Nephron (organoid): ENCODE results near the gene PXT1.

Source experiments
- H3K27ac Mint-ChIP-seq, 3 experiments: 2 replicates each; pipeline ENCODE4 v1.8.0; 2020; ENCODE audit warnings: mixed read lengths in 3 of 3, mild to moderate bottlenecking in 2 of 3, moderate library complexity in 1 of 3
- H3K27me3 Mint-ChIP-seq: 2 replicates; pipeline ENCODE4 v1.8.0; 2021; ENCODE audit warnings: low read depth, mild to moderate bottlenecking, moderate library complexity, mixed read lengths
- H3K36me3 Mint-ChIP-seq: 2 replicates; pipeline ENCODE4 v1.8.0; 2020; ENCODE audit warnings: low read depth, mixed read lengths
- H3K4me1 Mint-ChIP-seq: 2 replicates; pipeline ENCODE4 v1.8.0; 2020; ENCODE audit warnings: mixed read lengths
- H3K4me3 Mint-ChIP-seq, 3 experiments: 2 replicates each; pipeline ENCODE4 v1.8.0; 2020; ENCODE audit warnings: mild to moderate bottlenecking in 3 of 3, mixed read lengths in 3 of 3, moderate library complexity in 2 of 3
- H3K9me3 Mint-ChIP-seq: 2 replicates; pipeline ENCODE4 v1.8.0; 2020; ENCODE audit warnings: mixed read lengths
- TF ChIP-seq, protein P1 (sequence below), 3 experiments: fragments of 200-600 bp; sonication (generic); IDR thresholded peaks; one replicate each; pipeline ENCODE4 v1.5.0; 2021; ENCODE audit warnings: antibody characterized with exemption in 3 of 3; ENCODE audit not compliant: unreplicated experiment in 3 of 3

The PXT1 gene

DNA sequence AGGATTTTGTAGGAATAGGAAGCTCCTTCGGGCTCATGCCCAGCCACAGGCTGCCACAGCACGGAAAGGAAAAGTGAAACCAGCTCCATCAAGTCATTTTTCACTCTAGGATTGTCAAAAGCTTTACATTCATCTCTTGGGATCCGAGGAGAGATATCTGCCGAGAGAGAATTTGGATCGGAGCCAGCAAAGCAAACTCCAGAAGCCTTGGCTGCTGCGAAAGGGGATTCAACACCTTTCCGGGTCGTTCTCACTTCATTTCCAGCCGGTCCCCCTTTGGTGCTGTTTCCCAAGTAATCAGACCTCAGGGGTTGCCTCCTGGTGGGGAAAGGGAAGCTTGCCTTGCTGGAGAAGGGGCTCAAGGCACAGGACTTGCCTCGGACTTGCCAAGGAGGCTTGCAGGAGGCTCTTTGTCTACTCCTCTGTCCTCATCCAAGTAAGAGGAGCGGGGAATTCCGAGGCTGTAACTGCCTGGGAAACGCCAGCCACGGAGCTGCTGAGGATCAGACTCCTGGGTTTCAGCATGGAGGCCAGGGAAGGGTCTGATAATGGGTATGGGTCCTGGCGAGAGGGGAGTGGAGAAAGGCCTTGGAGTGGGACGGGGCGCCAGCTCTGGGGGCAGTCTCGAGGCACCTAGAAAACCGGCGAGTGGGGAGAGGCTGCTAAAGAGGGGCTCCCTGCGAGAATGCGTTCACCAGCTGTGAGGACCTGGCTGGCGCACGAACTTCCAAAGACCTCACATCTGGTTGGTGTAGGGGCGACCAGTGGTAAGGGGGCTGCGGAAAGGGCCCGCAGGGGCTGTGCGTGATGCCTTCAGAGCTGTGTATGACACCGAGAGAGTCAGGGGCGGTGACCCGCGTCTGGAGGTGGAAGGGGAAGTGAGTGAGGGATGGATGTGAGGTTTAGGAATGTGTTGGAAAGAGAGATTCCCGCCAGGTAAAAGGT, 55.9 kb downstream of the PXT1 start:
- peaks cover 13% of the 10 kb centered on the region for H3K4me1 Mint-ChIP-seq

DNA sequence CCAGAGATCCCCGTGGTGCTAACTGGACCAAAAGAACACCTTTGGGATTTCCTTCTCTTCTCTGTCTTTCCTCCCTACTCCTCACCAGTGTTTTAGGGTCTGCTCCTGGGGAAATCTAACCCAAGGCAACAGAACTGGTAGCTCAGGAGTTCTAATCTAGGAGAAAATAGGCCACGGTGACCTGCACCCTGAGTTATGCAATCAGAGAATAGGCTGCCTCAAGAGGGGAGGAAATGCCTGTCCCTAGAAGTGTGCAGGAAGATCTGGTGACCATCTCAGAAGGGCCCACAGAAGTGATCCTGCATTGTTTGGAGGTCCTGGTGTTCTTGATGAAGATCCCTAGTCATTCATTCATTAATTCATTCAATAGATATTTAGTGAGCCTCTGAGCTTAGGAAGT, 58.6 kb downstream of the PXT1 start:
- no peaks in the 10 kb centered on the region for H3K36me3 Mint-ChIP-seq
- no peak overlapping the region for H3K4me3 Mint-ChIP-seq
- no peak overlapping the region for H3K27ac Mint-ChIP-seq
- H3K27me3 Mint-ChIP-seq, result peaks cover 77% of the 10 kb centered on the region
- peaks cover 13% of the 10 kb centered on the region for H3K4me1 Mint-ChIP-seq
- TF ChIP-seq, protein P1, sequence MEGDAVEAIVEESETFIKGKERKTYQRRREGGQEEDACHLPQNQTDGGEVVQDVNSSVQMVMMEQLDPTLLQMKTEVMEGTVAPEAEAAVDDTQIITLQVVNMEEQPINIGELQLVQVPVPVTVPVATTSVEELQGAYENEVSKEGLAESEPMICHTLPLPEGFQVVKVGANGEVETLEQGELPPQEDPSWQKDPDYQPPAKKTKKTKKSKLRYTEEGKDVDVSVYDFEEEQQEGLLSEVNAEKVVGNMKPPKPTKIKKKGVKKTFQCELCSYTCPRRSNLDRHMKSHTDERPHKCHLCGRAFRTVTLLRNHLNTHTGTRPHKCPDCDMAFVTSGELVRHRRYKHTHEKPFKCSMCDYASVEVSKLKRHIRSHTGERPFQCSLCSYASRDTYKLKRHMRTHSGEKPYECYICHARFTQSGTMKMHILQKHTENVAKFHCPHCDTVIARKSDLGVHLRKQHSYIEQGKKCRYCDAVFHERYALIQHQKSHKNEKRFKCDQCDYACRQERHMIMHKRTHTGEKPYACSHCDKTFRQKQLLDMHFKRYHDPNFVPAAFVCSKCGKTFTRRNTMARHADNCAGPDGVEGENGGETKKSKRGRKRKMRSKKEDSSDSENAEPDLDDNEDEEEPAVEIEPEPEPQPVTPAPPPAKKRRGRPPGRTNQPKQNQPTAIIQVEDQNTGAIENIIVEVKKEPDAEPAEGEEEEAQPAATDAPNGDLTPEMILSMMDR (IDR thresholded peaks at IDR 0.05; ENCODE audit: unreplicated experiment in 3 of 3), result no peak
- H3K9me3 Mint-ChIP-seq, result no peaks in the 10 kb centered on the region

More for the DNA sequence above, 55.9 kb downstream of the PXT1 start:
- TF ChIP-seq, protein P1 (IDR thresholded peaks at IDR 0.05; ENCODE audit: unreplicated experiment in 3 of 3), result no peak
- peaks cover 3% of the 10 kb centered on the region for H3K9me3 Mint-ChIP-seq
- peak overlapping the region; percentile 85 to 91 (median 88) for H3K4me3 Mint-ChIP-seq
- H3K36me3 Mint-ChIP-seq, result no peaks in the 10 kb centered on the region
- peaks cover 90% of the 10 kb centered on the region for H3K27me3 Mint-ChIP-seq
- peak overlapping the region in 2 of 3 experiments; percentile 12 to 38 for H3K27ac Mint-ChIP-seq

DNA sequence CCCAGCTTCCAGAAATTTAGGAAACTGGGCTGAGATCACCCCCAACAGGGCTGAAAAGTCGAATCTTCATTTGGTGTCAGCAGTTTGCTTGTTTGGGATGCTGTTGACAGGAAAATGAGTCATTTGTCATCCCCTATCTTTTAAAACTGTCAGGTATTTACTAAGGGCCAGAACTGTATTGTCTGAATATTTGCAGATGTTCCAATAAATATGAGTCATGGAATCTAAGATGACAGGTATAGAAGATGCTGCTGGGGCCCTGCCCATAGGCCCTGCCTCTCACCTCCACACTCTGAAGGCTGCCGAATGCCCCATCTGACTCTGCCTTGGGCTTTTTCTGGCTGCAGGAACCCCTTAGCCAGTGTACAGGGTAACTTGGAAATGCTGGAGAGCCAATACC, 59.0 kb downstream of the PXT1 start:
- H3K27ac Mint-ChIP-seq, result no peak overlapping the region
- H3K36me3 Mint-ChIP-seq, result no peaks in the 10 kb centered on the region
- TF ChIP-seq, protein P1 (IDR thresholded peaks at IDR 0.05; ENCODE audit: unreplicated experiment in 3 of 3), result no peak
- no peaks in the 10 kb centered on the region for H3K9me3 Mint-ChIP-seq
- peaks cover 13% of the 10 kb centered on the region for H3K4me1 Mint-ChIP-seq
- no peak overlapping the region for H3K4me3 Mint-ChIP-seq
- H3K27me3 Mint-ChIP-seq, result peaks cover 76% of the 10 kb centered on the region

DNA sequence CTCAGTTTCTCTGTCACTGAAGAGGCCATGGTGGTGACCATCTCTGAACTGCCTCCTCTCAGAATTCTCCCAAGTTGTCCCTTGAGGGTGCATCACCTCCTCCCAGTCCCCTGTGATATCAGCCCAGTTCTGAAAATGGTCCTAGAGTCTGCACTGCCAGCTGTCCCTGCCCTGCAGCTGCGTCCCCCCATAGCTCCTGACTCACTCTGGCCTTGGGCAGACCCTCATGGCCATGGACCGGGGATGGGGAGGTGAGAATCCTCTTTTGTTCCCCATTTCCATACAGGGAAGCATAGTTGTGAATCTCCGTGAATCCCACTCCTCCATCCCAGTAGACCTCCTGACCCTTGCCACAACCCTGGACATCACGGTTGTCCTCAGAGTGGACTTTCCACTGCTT, 59.7 kb downstream of the PXT1 start:
- Mint-ChIP-seq H3K4me3 (no peak overlapping the region), H3K27me3 (peaks cover 70% of the 10 kb centered on the region), H3K4me1 (peaks cover 13% of the 10 kb centered on the region), H3K9me3 (no peaks in the 10 kb centered on the region), H3K27ac (no peak overlapping the region), H3K36me3 (no peaks in the 10 kb centered on the region)
- TF ChIP-seq, protein P1 (IDR thresholded peaks at IDR 0.05; ENCODE audit: unreplicated experiment in 3 of 3), result no peak

DNA sequence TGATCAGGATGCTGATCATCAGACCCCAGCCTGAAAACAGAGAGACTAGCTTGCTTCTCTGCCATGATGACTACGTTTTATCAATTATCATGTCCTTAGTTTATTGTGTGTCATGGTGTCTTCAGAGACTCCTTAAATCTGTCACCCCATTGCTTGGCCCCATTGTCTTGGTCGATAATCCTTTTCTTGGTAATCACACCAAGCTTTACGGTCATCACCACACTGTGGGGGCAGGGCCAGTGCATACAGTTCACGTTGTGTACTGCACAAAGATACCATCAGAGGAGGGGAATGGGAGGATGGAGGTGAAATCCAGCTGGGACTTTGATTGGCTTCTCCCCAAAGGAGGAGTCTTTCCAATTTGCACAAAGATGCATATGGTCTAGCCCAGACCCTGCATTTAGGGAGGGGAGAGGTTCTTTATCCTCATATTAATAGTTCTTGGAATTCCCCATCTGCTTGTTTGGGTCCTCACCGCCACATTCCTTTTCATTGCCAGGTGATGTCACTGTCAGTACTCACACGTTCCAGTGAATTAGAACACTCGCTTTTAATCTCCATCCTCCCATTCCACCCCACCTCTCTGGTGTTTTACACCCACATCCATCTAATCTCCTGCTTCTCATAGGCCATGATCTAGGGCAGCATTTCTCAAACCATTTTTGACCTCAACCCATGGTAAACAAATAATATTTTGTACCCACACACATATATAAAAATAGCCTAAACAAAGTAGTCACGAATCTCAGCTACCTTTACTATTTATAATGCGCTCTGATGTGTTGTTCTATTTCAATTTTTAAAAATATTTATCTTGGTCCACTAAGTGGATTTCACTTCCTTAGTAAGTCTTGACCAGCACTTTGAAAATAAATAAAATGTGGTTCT, 60.9 kb downstream of the PXT1 start:
- H3K36me3 Mint-ChIP-seq, result no peaks in the 10 kb centered on the region
- H3K9me3 Mint-ChIP-seq, result no peaks in the 10 kb centered on the region
- peaks cover 6% of the 10 kb centered on the region for H3K4me1 Mint-ChIP-seq
- H3K4me3 Mint-ChIP-seq, result no peak overlapping the region
- no peak overlapping the region for H3K27ac Mint-ChIP-seq
- TF ChIP-seq, protein P1 (IDR thresholded peaks at IDR 0.05; ENCODE audit: unreplicated experiment in 3 of 3), result no peak
- peaks cover 58% of the 10 kb centered on the region for H3K27me3 Mint-ChIP-seq
